IMR-90 (cell line): Measurements from ENCODE around the gene COA1.

Experiments used
- CHD1 ChIP-seq: IDR thresholded peaks from 2 replicates; pipeline ENCODE4 v1.6.1; 2012; ENCODE audit warnings: low read depth, low read length, improper control_type of control experiment
- FOS ChIP-seq: fragments of 150-350 bp; IDR thresholded peaks from 2 replicates; pipeline ENCODE4 v1.6.1; 2016; ENCODE audit warnings: low read depth, low read length
- MAFK ChIP-seq: IDR thresholded peaks from 2 replicates; pipeline ENCODE4 v1.6.1; 2012; ENCODE audit warnings: low read depth, low read length, improper control_type of control experiment
- MAZ ChIP-seq: IDR thresholded peaks from 2 replicates; pipeline ENCODE4 v1.6.1; 2012; ENCODE audit warnings: low read depth, mild to moderate bottlenecking, low read length, improper control_type of control experiment, moderate library complexity, borderline replicate concordance
- MXI1 ChIP-seq: IDR thresholded peaks from 2 replicates; pipeline ENCODE4 v1.6.1; 2012; ENCODE audit warnings: low read depth, mild to moderate bottlenecking, low read length, moderate library complexity, borderline replicate concordance
- NFE2L2 ChIP-seq: fragments of 150-350 bp; IDR thresholded peaks from 2 replicates; pipeline ENCODE4 v1.6.1; 2016; ENCODE audit warnings: low read depth, mild to moderate bottlenecking, low read length
- POLR2A ChIP-seq: IDR thresholded peaks from 2 replicates; pipeline ENCODE4 v1.6.1; 2012; ENCODE audit warnings: mild to moderate bottlenecking, low read depth, low read length
- RCOR1 ChIP-seq: IDR thresholded peaks from 2 replicates; pipeline ENCODE4 v1.6.1; 2012; ENCODE audit warnings: mild to moderate bottlenecking, low read length, improper control_type of control experiment; ENCODE audit not compliant: insufficient replicate concordance
- RFX5 ChIP-seq: IDR thresholded peaks from 2 replicates; pipeline ENCODE4 v1.8.0; 2012; ENCODE audit warnings: low read depth, mild to moderate bottlenecking, low read length, moderate library complexity
- SMC3 ChIP-seq: fragments of 150-350 bp; IDR thresholded peaks from 2 replicates; pipeline ENCODE4 v1.6.1; 2016; ENCODE audit warnings: low read depth, mild to moderate bottlenecking, antibody characterized with exemption, low read length, moderate library complexity
- TF ChIP-seq, protein P1 (sequence below): fragments of 150-350 bp; IDR thresholded peaks from 2 replicates; pipeline ENCODE4 v1.6.1; 2017; ENCODE audit warnings: mild to moderate bottlenecking, antibody characterized with exemption, low read length, low read depth
- TF ChIP-seq, protein P2 (sequence below): conservative IDR thresholded peaks from 2 replicates; pipeline ENCODE4 v1.5.1; 2012; ENCODE audit warnings: mild to moderate bottlenecking, low read depth, low read length, improper control_type of control experiment

DNA sequence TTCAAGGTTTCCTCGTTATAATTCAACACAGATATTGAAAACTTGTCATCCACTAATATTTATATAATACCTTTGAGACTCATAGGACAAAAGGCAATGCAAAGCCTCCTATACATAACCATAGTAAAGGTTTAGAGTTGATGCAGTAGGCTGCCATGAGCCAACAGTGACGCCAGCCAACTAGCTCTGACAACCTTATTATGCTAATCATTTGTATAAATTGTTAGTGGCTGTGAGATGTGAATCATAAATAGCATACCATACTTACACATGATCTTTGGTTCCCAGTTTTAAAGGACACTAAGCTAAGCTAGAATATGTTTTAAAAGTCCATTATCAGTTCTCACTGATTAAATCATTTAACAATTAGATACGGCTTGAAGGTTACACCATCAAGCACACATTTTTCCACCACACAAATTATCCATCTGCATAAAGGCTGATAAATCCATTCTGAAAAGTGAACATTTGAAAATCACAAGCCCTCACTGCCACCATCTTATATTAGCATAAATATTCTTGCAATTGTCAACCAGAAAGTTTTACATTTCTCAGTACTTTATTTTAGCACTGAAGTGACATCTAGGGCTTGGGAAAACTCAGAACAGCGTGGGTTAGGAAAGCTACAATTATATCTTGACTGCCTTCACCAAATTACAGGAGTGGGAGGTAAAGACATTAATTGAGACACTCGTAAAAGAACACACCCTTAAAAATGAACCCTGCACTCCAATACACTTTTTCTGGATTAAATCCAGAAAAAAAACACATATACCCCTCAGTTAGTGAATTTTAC, 30.7 kb downstream of the COA1 start:
- TF ChIP-seq, protein P1, sequence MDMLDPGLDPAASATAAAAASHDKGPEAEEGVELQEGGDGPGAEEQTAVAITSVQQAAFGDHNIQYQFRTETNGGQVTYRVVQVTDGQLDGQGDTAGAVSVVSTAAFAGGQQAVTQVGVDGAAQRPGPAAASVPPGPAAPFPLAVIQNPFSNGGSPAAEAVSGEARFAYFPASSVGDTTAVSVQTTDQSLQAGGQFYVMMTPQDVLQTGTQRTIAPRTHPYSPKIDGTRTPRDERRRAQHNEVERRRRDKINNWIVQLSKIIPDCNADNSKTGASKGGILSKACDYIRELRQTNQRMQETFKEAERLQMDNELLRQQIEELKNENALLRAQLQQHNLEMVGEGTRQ, result no peak
- TF ChIP-seq, protein P2, sequence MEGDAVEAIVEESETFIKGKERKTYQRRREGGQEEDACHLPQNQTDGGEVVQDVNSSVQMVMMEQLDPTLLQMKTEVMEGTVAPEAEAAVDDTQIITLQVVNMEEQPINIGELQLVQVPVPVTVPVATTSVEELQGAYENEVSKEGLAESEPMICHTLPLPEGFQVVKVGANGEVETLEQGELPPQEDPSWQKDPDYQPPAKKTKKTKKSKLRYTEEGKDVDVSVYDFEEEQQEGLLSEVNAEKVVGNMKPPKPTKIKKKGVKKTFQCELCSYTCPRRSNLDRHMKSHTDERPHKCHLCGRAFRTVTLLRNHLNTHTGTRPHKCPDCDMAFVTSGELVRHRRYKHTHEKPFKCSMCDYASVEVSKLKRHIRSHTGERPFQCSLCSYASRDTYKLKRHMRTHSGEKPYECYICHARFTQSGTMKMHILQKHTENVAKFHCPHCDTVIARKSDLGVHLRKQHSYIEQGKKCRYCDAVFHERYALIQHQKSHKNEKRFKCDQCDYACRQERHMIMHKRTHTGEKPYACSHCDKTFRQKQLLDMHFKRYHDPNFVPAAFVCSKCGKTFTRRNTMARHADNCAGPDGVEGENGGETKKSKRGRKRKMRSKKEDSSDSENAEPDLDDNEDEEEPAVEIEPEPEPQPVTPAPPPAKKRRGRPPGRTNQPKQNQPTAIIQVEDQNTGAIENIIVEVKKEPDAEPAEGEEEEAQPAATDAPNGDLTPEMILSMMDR, result no peak
- TF ChIP-seq MXI1, result no peak
- TF ChIP-seq FOS, result no peak
- no peak for TF ChIP-seq POLR2A
- TF ChIP-seq MAFK, result no peak
- no peak for TF ChIP-seq NFE2L2
- TF ChIP-seq MAZ, result no peak
- no peak for TF ChIP-seq CHD1
- TF ChIP-seq RCOR1, result no peak
- no peak for TF ChIP-seq RFX5
- TF ChIP-seq SMC3, result no peak
